NOMO-1 treated with DMSO at 0.1 percent for 48 hours (cell line): Measurements from ENCODE around the gene DEPDC1B.
"Not testable (repeated sequence)": the region's sequence is repeated elsewhere in the genome, so short reads cannot be mapped to it uniquely, and the experiment has no call there.

ENCODE experiments used
- DNase-seq: peaks from one replicate; lab custom pipeline; 2025; ENCODE audit not compliant: unreplicated experiment; lab: John Stamatoyannopoulos, UW

The DEPDC1B gene, protein sequence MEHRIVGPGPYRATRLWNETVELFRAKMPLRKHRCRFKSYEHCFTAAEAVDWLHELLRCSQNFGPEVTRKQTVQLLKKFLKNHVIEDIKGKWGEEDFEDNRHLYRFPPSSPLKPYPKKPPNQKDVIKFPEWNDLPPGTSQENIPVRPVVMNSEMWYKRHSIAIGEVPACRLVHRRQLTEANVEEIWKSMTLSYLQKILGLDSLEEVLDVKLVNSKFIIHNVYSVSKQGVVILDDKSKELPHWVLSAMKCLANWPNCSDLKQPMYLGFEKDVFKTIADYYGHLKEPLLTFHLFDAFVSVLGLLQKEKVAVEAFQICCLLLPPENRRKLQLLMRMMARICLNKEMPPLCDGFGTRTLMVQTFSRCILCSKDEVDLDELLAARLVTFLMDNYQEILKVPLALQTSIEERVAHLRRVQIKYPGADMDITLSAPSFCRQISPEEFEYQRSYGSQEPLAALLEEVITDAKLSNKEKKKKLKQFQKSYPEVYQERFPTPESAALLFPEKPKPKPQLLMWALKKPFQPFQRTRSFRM

DNA sequence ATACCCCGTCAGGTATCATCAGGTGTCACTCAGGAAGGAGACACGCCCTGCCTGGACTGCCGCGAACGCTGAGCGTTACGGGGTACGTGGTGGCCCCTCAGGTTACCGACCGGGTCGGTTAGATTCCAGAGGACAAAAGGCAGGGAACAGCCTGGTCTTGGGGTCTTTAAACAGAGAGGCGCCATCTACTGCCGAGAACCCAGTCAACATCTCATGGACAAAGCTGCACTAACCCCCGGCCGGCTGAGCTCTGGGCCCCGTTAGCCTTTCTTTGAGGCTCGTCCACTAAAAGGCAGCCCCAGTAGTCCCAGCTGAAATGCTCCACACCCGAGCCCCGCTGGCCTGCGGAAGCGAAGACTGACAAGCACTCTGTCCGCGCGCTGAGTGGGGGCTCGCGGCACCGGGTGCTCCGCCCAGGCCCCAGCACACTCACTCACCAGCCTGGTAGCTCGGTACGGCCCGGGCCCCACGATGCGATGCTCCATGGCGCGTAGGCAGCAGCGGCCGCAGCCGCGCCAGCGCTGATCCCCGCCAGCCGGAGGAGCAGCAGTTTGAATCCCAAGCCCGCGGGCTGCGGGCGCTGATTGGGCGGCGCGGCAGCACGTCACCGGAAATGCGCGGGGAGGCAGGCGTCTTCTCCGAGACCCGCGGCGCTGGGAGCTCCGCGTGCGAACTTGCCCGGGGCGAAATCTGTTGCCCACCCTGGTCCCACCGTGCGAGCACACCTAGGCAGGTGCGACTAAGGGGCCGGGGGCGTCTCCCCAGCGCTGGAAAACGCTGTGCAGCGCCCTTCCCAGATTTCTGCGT is at the start of gene DEPDC1B:
DEPDC1B (minus strand) TSS at position 558 of the 807 bp plus-strand sequence; CDS start at position 485, 73 bp downstream.
- DNase-seq = peak; percentile 79

DNA sequence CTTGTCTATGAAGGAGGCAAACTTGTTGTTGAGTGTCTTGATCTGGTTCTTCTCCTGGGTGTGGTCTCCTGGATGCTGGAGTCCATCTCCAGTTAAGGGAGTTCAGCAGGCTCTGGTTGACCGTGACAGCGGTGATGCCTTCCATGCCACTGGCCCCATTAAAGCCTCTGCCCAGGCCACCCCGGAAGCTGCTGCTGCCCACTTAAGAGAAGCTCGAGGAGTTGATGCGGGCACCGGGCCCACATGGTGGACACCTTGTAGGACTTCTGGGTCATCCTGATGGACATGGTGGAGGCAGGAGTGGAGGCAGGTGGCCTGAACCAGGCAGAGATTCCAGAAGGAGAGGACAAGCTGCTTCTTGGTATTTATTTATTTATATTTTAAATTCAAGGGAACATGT is 44.7 kb upstream of the DEPDC1B start:
- no peak for DNase-seq

DNA sequence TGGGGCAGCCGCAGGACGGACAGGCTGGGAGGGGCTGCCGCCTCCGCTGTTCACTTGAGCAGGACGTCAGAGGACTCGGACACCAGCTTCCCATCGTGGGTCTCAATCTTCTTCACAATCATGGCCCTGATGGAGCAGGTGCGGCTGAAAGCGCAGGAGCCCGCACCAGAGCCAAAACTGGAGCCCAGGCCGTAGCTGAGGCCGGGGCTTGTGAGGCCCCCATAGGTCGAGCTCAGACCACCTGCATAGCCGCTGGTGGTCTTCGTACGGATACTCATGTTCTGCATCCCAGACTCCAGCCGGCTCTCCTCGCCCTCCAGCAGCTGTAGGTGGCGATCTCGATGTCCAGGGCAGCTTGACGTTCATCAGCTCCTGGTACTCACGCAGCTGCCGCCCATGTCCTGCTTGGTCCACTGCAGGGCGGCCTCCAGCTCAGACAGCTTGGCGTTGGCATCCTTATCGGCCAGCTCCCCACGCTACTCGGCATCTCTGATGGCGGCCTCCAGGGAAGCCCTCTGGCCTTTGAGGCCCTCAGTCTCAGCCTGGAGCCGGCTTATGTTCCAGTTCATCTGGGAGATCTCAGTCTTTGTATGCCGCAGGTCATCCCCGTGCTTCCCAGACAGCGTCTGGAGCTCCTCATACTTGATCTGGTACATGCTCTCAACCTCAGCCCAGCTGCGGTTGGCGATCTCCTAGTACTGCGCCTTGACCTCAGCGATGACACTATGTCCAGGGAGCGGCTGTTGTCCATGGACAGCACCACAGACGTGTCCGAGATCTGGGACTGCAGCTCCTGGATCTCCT is 43.7 kb upstream of the DEPDC1B start:
- no peak for DNase-seq

DNA sequence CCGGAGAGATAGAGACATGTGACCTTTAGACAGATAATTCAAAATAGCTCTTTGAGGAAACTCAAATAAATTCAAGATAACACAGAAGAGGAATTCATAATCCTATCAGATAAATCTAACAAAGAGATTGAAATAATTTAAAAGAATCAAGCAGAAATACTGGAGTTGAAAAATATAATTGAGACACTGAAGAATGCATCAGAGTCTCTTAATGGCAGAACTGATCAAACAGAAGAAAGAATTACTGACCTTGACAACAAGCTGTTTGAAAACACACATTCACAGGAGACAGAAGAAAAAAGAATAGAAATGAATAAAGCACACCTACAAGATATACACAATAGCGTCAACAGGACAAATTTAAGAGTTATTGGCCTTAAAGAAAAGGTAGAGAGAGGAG is 40.4 kb upstream of the DEPDC1B start:
- DNase-seq = no peak

DNA sequence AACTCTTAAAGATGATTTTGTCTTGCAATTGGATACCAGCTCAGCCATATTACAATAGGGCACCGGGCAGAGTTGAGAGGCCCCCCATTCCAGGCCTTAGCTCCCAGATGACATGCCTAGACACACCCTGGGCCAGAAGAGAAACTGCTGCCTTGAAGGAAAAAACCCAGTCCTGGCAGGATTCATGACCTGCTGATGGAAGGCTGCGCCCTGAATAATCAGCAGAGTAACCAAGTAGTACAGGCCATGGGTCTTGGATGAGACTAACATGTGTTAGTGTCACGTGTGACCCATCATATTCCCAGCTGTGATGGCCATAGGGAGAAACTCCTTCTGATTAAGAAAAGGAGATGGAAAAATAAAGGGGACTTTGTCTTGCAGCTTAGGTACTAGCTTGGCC is 39.0 kb upstream of the DEPDC1B start:
- no peak for DNase-seq

DNA sequence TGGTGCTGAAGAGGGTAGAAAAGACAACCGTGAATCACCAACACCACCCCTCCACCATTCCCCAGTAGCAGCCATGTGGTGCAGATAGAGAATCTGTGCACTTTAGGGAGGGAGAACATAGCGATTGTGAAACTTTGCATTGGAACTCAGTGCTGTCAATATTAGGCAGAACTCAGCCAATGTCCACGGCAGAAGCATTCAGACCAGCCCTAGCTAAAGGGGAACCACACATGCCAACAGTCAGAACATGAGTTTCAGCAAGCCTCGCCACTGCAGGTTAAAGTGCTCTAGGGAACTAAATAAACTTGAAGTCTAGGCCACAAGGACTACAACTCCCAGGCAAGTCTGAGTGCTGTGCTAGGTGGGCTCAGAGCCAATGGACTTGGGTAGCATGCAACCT is 38.5 kb upstream of the DEPDC1B start:
- peak; percentile 19 for DNase-seq

DNA sequence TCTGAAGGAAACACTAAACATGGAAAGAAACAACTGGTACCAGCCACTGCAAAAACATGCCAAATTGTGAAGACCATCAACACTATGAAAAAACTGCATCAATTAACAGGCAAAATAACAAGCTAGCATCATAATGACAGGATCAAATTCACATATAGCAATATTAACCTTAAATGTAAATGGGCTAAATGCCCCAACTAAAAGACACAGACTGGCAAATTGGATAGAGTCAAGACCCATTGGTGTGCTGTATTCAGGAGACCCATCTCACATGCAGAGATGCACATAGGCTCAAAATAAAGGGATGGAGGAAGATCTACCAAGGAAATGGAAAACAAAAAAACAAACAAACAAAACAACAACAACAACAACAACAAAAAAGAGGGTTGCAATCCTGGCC is 30.9 kb upstream of the DEPDC1B start:
- DNase-seq = not testable (repeated sequence)

DNA sequence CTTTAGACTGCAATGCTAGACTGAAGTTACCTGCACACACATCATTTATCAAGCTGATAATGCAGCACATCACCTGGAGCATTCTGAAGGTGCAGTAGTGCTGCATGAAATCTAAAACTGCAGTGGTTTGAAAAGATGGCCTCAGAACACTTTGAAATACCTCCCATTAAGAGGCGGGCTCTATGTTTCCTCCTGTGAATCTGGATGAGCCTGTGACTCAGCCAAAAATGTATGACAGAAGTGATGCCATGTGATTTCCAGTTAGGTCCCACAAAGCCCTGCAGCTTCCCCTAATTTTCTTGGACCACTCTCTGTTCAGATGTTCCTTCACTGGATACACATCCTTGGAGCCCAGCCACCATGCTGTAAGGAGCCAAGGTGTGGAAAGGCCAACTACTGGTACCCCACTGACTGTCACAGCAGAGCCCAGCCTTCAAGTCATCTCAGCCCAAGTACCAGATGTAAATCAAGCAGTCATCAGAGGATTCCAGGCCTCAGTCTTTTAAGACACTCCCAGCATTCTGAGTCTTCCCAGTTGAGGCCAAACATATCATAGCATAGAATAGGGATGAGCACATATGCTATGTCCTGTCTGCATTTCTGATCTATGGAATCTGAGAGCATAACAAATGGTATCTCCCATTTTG is 27.2 kb upstream of the DEPDC1B start:
- no peak for DNase-seq

DNA sequence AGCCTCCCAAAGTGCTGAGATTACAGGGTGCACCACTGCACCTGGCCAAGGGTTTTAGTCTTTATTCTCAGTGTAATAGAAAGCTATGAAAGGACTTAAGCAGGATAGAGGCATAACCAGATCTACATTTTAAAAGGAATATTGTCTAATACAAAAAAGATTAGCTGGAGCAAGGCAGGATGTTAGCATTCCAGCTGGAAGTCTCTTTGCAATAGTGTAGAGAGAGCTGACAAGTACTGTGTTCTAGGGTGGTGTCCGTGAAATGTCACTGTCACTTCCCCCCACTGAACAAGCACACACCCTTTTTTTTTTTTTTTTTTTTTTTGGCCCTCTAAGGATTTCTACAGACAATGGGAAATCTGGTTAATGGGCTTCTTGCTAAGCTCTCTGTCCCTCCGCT is 24.2 kb upstream of the DEPDC1B start:
- DNase-seq = no peak

DNA sequence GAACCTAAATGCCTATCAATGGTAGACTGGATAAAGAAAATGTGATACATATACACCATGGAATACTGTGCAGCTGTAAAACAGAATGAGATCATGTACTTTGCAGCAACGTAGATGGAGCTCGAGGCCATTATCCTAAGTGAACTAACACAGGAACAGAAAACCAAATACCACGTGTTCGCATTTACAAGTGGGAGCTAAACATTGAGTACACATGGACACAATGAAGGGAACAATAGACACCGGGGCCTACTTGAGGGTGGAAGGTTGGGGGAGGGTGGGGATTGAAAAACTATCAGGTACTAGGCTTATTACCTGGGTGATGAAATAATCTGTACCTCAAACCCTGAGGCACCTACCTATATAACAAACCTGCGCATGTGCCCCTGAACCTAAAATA is 22.4 kb upstream of the DEPDC1B start:
- no peak for DNase-seq

DNA sequence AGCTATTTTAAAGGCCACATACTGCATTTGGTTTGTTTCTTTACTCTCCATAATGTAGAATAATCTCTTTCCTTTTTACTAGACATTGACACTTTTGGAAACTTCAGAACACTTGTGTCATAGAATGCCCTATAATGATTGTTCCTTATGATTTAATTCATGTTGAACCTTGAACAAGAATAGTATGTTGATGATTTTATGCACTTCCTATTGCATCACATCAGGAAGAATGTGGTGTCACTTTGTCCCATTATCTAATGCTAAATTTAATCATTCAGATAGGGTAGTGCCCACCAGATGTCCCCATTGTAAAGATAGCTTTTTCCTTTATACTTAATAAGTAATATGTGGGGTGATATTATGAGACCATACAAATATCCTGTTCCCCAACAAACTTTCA is 19.4 kb upstream of the DEPDC1B start:
- peak; percentile 16 for DNase-seq

DNA sequence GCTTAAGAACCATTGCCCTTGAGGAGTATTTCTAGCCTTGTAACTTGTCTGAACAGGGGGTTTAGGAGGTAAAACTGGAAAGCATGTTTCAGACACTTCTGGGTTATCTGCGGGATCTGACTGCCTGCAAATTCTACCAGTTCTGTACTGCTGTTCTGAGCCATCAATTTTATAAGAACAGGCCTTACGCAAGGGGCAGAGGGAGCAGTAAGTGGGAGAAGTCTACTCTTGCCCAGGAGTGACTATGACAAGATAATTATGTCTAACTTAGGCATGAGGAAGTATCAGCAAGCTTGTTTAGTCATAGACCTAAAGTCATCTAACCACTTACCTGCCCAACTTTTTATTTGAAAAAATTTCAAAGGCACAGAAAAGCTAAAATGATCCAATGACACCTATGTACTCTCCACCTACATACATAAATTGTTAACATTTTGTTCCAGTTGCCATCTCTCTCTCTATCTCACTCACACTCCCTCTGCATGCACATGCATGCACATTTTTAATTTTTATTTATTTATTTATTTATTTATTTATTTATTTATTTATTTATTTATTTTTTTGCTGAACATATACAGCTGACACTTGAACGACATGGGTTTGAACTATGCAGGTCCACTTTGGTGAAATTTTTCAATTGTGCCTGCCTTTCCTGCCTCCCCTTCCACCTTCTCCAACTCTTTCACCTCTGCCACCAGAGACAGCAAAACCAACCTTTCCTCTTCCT is 18.4 kb upstream of the DEPDC1B start:
- peak; percentile 94 for DNase-seq

DNA sequence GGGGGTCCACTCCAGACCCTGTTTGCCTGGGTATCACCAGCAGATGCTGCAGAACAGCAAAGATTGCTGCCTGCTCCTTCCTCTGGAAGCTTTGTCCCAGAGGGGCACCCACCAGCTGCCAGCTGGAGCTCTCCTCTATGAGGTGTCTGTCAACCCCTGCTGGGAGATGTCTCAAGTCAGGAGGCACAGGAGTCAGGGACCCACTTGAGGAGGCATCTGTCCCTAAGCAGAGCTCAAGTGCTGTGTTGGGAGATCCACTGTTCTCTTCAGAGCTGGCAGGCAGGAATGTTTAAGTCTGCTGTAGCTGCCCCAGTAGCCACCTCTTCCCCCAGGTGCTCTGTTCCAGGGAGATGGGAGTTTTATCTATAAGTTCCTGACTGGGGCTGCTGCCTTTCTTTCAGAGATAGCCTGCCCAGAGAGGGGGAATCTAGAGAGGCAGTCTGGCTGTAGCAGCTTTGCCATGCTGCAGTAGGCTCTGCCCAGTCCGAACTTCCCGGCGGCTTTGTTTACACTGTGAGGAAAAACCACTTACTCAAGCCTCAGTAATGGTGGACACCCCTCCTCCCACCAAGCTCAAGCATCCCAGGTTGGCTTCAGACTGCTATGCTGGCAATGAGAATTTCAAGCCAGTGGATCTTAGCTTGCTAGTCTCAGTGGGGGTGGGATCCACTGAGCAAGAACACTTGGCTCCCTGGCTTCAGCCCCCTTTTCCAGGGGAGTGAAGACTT is 15.4 kb upstream of the DEPDC1B start:
- not testable (repeated sequence) for DNase-seq

DNA sequence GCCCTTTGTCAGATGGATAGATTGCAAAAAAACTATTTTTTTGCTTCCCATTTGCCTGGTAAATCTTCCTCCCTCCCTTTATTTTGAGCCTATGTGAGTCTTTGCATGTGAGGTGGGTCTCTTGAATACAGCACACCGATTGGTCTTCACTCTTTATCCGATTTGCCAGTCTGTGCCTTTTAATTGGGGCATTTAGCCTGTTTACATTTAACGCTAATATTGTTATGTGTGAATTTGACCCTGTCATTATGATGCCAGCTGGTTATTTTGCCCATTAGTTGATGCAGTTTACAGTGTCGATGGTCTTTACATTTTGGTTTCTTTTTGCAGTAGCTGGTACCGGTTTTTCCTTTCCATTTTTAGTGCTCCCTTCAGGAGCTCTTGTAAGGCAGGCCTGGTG is 13.0 kb upstream of the DEPDC1B start:
- DNase-seq = no peak

DNA sequence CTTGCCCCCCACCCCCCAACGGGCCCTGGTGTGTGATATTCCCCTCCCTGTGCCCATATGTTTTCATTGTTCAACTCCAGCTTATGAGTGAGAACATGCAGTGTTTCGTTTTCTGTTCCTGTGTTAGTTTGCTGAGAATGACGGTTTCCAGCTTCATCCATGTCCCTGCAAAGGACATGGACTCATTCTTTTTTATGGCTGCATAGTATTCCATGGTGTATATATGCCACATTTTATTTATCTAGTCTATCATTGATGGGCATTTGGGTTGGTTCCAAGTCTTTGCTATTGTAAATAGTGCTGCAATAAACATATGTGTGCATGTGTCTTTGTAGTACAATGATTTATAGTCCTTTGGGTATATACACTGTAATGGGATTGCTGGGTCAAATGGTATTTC is 11.9 kb upstream of the DEPDC1B start:
- DNase-seq = not testable (repeated sequence)

DNA sequence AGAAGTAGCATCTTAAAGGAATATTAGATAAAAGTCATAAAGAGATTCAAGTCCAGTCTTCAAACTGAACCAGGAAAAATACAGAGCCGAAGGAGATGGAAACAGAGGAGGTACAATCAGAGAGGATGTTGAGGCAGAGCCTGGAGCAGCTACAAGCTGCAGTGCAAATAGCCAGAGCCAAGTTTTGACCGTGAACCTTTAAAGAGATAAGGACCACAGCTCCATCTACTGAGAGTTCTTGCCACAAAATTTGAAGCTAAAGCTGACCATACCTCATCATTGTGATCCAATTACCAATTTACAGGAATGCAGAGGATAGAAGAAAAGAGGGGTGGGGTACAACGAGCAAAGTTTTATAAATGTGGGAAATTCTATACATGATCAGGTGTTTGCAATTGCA is 10.4 kb upstream of the DEPDC1B start:
- DNase-seq = no peak

DNA sequence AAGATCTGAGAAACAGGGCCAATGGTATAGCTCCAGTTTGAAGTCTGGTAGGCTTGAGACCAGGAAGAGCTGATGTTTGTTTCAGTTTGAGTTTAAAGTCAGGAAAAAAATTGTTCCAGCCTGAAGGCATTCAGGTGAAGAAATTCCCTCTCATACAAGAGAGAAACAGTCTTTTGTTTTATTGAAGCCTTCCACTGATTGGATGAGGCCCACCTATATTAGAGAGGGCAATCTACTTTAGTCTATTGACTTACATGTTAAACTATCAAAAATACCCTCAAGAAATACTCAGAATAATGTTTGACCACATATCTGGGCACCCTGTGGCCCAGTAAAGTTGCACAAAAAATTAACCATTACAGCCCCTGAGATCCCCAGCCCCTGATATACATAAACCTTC is 5.2 kb upstream of the DEPDC1B start:
- DNase-seq = no peak

DNA sequence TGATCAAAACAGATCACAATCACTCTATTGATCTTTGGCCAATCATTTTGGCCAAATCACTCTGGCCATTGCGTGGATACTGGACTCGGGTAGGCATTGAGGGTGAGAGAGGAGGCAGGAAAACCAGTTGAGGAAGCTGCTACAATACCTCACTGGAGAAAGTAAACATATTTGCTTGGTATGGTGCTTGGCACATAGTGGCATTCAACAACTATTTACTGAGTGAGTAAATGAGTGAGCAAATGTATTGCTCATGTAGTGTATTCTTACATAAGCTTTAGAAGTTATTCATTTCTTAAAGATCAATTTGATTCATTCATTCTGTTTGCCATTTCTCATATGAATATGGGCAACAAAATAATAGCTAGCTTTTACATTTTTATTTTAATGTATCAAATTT is 4.0 kb upstream of the DEPDC1B start:
- no peak for DNase-seq

DNA sequence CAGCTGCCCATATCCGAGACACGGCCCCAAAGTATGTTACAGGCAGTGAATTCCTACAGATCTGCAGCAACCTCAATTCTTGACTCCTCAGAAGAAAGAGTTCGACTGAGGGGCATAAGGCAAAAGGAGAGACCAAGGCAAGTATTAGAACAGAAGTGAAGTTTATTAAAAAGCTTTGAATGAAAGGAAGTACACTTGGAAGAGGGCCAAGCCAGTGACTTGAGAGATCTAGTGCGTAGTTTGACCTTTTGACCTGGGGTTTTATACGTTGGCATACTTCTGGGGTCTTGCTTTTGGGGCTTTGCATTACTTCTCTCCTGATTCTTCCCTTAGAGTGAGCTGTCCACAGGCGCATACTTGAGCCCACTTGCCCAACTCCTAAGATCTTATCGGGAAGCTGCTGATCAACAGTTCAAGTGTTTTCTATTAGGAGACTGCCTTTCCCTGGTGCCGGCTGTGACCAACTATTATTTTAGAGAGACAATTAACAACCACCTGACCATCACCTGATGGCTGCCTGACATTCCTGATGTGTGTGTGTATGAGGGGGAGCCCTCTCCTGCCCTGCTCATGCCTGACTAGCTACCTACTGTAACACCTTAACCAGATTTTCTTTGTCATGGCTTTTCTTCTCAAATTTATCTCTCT is 1.5 kb upstream of the DEPDC1B start:
- DNase-seq = no peak
